ENCODE results near the gene PDE4D.

The PDE4D gene

GRCh38 chr5:59744531-59744992, 149.0 kb downstream of the PDE4D start:
- no peak for DNase-seq (ENCODE audit: low spot score)

GRCh38 chr5:59741599-59741998, 151.9 kb downstream of the PDE4D start:
- no peak for TF ChIP-seq CTCF (IDR thresholded peaks at IDR 0.05; ENCODE audit: extremely low read depth, missing control alignments)
- DNase-seq (ENCODE audit: low spot score) = no peak

More at GRCh38 chr5:59744531-59744992, 149.0 kb downstream of the PDE4D start:
- TF ChIP-seq CTCF (IDR thresholded peaks at IDR 0.05; ENCODE audit: extremely low read depth, missing control alignments) = no peak

GRCh38 chr5:59738024-59738423, 155.5 kb downstream of the PDE4D start:
- no peak for DNase-seq (ENCODE audit: low spot score)
- no peak for TF ChIP-seq CTCF (IDR thresholded peaks at IDR 0.05; ENCODE audit: extremely low read depth, missing control alignments)

- no peak for TF ChIP-seq CTCF (IDR thresholded peaks at IDR 0.05; ENCODE audit: extremely low read depth, missing control alignments)
- DNase-seq (ENCODE audit: low spot score) = no peak
Measured at GRCh38 chr5:59732806-59733205, 160.7 kb downstream of the PDE4D start.

- TF ChIP-seq CTCF (IDR thresholded peaks at IDR 0.05; ENCODE audit: extremely low read depth, missing control alignments) = no peak
- DNase-seq (ENCODE audit: low spot score) = no peak
Measured at GRCh38 chr5:59732301-59732700, 161.2 kb downstream of the PDE4D start.

GRCh38 chr5:59731809-59732208, 161.7 kb downstream of the PDE4D start:
- TF ChIP-seq CTCF (IDR thresholded peaks at IDR 0.05; ENCODE audit: extremely low read depth, missing control alignments) = no peak
- no peak for DNase-seq (ENCODE audit: low spot score)

- no peak for DNase-seq (ENCODE audit: low spot score)
- no peak for TF ChIP-seq CTCF (IDR thresholded peaks at IDR 0.05; ENCODE audit: extremely low read depth, missing control alignments)
Measured at GRCh38 chr5:59729820-59730219, 163.7 kb downstream of the PDE4D start.

Measured in GM20000 (cell line).